Adrenal gland (tissue), 12 donors: ENCODE measurements around the gene HOXD1. TPM values are rescaled to one million over a fixed set of nuclear protein-coding genes. Genes with fewer than 3 reads are reported as not detected.

Experiments used
- DNase-seq, 7 donors: peaks; one replicate each; pipeline ENCODE4 v3.0.0-alpha.2; 2019 to 2020
- H3K27ac ChIP-seq, 5 donors: fragments of 200-600 bp; sonication (generic) in 4 of 5; 1 replicate in 3 of 5; 2 replicates in 2 of 5; pipeline versions ENCODE4 v1.5.1 to v1.8.0; 2016 to 2020; ENCODE audit warnings: mild to moderate bottlenecking in 1 of 5
- H3K27me3 ChIP-seq: fragments of 200-600 bp; 2 replicates; pipeline ENCODE4 v1.8.0; 2021
- H3K36me3 ChIP-seq, 2 donors: fragments of 200-600 bp; replicated peaks in 1 of 2; 1 replicate in 1 of 2; 2 replicates in 1 of 2; pipeline versions ENCODE4 v1.5.1 to v1.8.0; 2018 to 2022
- H3K4me1 ChIP-seq, 2 donors: fragments of 200-600 bp; replicated peaks in 1 of 2; 1 replicate in 1 of 2; 2 replicates in 1 of 2; pipeline versions ENCODE4 v1.5.1 to v1.8.0; 2018 to 2021
- H3K4me3 ChIP-seq, 4 donors: fragments of 200-600 bp; sonication (generic) in 3 of 4; one replicate each; pipeline ENCODE4 v1.5.1; 2016 to 2018
- H3K9me3 ChIP-seq, 3 donors: fragments of 200-600 bp; sonication (generic) in 1 of 3; replicated peaks in 1 of 3; 1 replicate in 2 of 3; 2 replicates in 1 of 3; pipeline versions ENCODE4 v1.5.1 to v1.8.0; 2016 to 2021
- CTCF ChIP-seq, 6 experiments: fragments of 450-650 bp in 4 of 6; fragments of 200-600 bp in 2 of 6; sonication (generic) in 1 of 6; IDR thresholded peaks; 1 replicate in 5 of 6; 2 replicates in 1 of 6; pipeline versions ENCODE4 v1.5.1 to v1.8.0; 2016 to 2021; ENCODE audit warnings: antibody characterized with exemption in 6 of 6, mild to moderate bottlenecking in 2 of 6, moderate library complexity in 1 of 6
- POLR2A ChIP-seq, 2 donors: fragments of 450-650 bp; IDR thresholded peaks; one replicate each; pipeline ENCODE4 v1.6.1; 2017; ENCODE audit warnings: antibody characterized with exemption in 2 of 2, mild to moderate bottlenecking in 2 of 2, moderate library complexity in 1 of 2
- WGBS, 4 donors: extraction: QIAGEN DNeasy Blood & Tissue Kit in 2 of 4; methylation state at CpG; one replicate each; pipeline versions ENCODE4 v1.1.5 to v1.1.7; 2013 to 2017; 5-methylcytosine and 5-hydroxymethylcytosine counted together
- intact Hi-C, 2 donors: fragments of 100-400 bp; cut with DNase I; formaldehyde crosslinking; loops; one replicate each; pipeline versions ENCODE4 v1.14.1 to v1.15.0; 2022 to 2023
- polyA plus RNA-seq, 3 donors: library from polyadenylated mRNA; stranded (reverse); fragments of 200-250 nt in 2 of 3; fragments of 350-450 nt in 1 of 3; fragmentation: Illumina TruSeq in 1 of 3; extraction: RNeasy Lipid Tissue Mini Kit (QIAGEN cat#74804) in 1 of 3; gene quantifications; one replicate each; pipeline ENCODE4 v1.2.3, GENCODE V29; 2013 to 2014
- total RNA-seq, 9 donors: library from RNA; depleted of rRNA in 4 of 9; stranded (reverse); fragments of >200 nt in 4 of 9; fragments of 120-200 nt in 1 of 9; fragmentation: NEBNext Ultra II Directional in 1 of 9; extraction: Animal tissue kit (Norgen Biotek cat#: 25700) in 1 of 9; gene quantifications; one replicate each; pipeline versions ENCODE4 v1.1.0 to v1.2.4, GENCODE V29; 2013 to 2023
- donor health status: healthy with polysubstance abuse.
- donor health status: Bipolar disorder and iron deficiency.
- donor health status: DM: yes; HTN: yes; CAD: no.
- donor health status: DM: no; HTN: no; CAD: no.
- donor health status: DM: no; HTN: no; CAD: no.
- donor health status: DM: yes; HTN: yes; CAD: no.

The HOXD1 gene
- total and polyA plus RNA-seq, 12 donors = 0.18 to 0.72 (median 0.31) TPM; not detected in 4

GRCh38 chr2:176164611-176165369, 23.7 kb upstream of the HOXD1 start:
- WGBS, 4 donors = 35 to 54% (median 43%) methylated on average over 47 to 52 of the region's 52 CpGs
- Histone ChIP-seq H3K9me3 (no peaks in the 10 kb centered on the region), H3K4me1 (no peaks in the 10 kb centered on the region), H3K27ac (no peak overlapping the region), H3K36me3 (no peaks in the 10 kb centered on the region), H3K4me3 (no peak overlapping the region), H3K27me3 (no peaks in the 10 kb centered on the region)
- TF ChIP-seq CTCF (IDR thresholded peaks at IDR 0.05) (no peak), POLR2A (IDR thresholded peaks at IDR 0.05) (no peak)
- DNase-seq = no peak
- intact Hi-C loops = no loop called here

GRCh38 chr2:176165370-176166050, 23.0 kb upstream of the HOXD1 start:
- no peak for TF ChIP-seq POLR2A (IDR thresholded peaks at IDR 0.05)
- no peak for TF ChIP-seq CTCF (IDR thresholded peaks at IDR 0.05)
- intact Hi-C loops = no loop called here
- Histone ChIP-seq H3K4me3 (no peak overlapping the region), H3K27me3 (no peaks in the 10 kb centered on the region), H3K9me3 (no peaks in the 10 kb centered on the region), H3K36me3 (no peaks in the 10 kb centered on the region), H3K27ac (no peak overlapping the region), H3K4me1 (no peaks in the 10 kb centered on the region)
- whole genome bisulfite sequencing, 4 donors = 46 to 80% (median 60%) methylated on average over 20 to 26 of the region's 26 CpGs
- no peak for DNase-seq

- no peak overlapping the region for H3K4me3 ChIP-seq
- intact Hi-C loops = no loop called here
- 68 to 76% (median 73%) methylated on average over 2 of the region's 2 CpGs for WGBS, 4 donors
Measured at GRCh38 chr2:176166272-176166671, 22.2 kb upstream of the HOXD1 start.

More at GRCh38 chr2:176166272-176166671, 22.2 kb upstream of the HOXD1 start:
- Histone ChIP-seq H3K4me1 (no peaks in the 10 kb centered on the region), H3K36me3 (no peaks in the 10 kb centered on the region), H3K9me3 (no peaks in the 10 kb centered on the region), H3K27me3 (no peaks in the 10 kb centered on the region), H3K27ac (no peak overlapping the region)
- no peak for DNase-seq
- no peak for TF ChIP-seq CTCF (IDR thresholded peaks at IDR 0.05)
- TF ChIP-seq POLR2A (IDR thresholded peaks at IDR 0.05) = no peak
